GM19238 (cell line): Measurements from ENCODE around the gene RHBDD2.
"Not testable (repeated sequence)": the region's sequence is repeated elsewhere in the genome, so short reads cannot be mapped to it uniquely, and the experiment has no call there.

Experiments
- DNase-seq: peaks from one replicate; pipeline ENCODE4 v3.0.0; 2011; ENCODE audit warnings: low spot score; ENCODE audit not compliant: insufficient read length

RHBDD2 gene

GRCh38 chr7:75889223-75889825 lies 10.5 kb downstream of the RHBDD2 start:
- no peak for DNase-seq

GRCh38 chr7:75889826-75890225 lies 11.0 kb downstream of the RHBDD2 start:
- no peak for DNase-seq

- not testable (repeated sequence) for DNase-seq
Observed at GRCh38 chr7:75891237-75891636, 12.4 kb downstream of the RHBDD2 start.

- no peak for DNase-seq
Observed at GRCh38 chr7:75891815-75892411, 13.1 kb downstream of the RHBDD2 start.

- DNase-seq, result no peak
Observed at GRCh38 chr7:75892634-75893272, 13.9 kb downstream of the RHBDD2 start.

- DNase-seq, result no peak
Observed at GRCh38 chr7:75896803-75897327, 18.0 kb downstream of the RHBDD2 start.

GRCh38 chr7:75900617-75901315 lies 21.9 kb downstream of the RHBDD2 start:
- DNase-seq, result no peak

- no peak for DNase-seq
Observed at GRCh38 chr7:75905785-75906604, 27.2 kb downstream of the RHBDD2 start.

- DNase-seq, result no peak
Observed at GRCh38 chr7:75906991-75907667, 28.3 kb downstream of the RHBDD2 start.

GRCh38 chr7:75907668-75908039 lies 28.8 kb downstream of the RHBDD2 start:
- DNase-seq, result not testable (repeated sequence)

- DNase-seq, result no peak
Observed at GRCh38 chr7:75909521-75910132, 30.8 kb downstream of the RHBDD2 start.

GRCh38 chr7:75911186-75911585 lies 32.4 kb downstream of the RHBDD2 start:
- DNase-seq, result not testable (repeated sequence)

- DNase-seq, result no peak
Observed at GRCh38 chr7:75913437-75913836, 34.6 kb downstream of the RHBDD2 start.

GRCh38 chr7:75914169-75914654 lies 35.4 kb downstream of the RHBDD2 start:
- no peak for DNase-seq

GRCh38 chr7:75914655-75915415 lies 36.0 kb downstream of the RHBDD2 start, which contains the start of gene POR:
Gene POR (plus strand): TSS chr7:75915155. CDS start chr7:75954002, 38,847 bp downstream.
- DNase-seq, result peak; percentile 93

GRCh38 chr7:75915416-75916156 lies 36.8 kb downstream of the RHBDD2 start:
- no peak for DNase-seq

GRCh38 chr7:75916259-75916658 lies 37.4 kb downstream of the RHBDD2 start:
- DNase-seq, result no peak
